HFFc6 (cell line): Measurements from ENCODE around the gene STX16. TPM values are rescaled to one million over a fixed set of nuclear protein-coding genes. Genes with fewer than 3 reads are reported as not detected.
"Not testable (repeated sequence)": the region's sequence is repeated elsewhere in the genome, so short reads cannot be mapped to it uniquely, and the experiment has no call there.

ENCODE experiments used
- DNase-seq: peaks from one replicate; pipeline ENCODE4 v3.0.0-alpha.2; 2018
- H3K27ac Mint-ChIP-seq: 2 replicates; pipeline ENCODE4 v1.8.0; 2020; ENCODE audit warnings: mild to moderate bottlenecking, mixed read lengths
- H3K27me3 Mint-ChIP-seq: 2 replicates; pipeline ENCODE4 v1.8.0; 2021; ENCODE audit warnings: mild to moderate bottlenecking, moderate library complexity, mixed read lengths; ENCODE audit not compliant: insufficient read depth
- H3K36me3 Mint-ChIP-seq: 2 replicates; pipeline ENCODE4 v1.8.0; 2021; ENCODE audit warnings: low read depth, mixed read lengths
- H3K4me1 Mint-ChIP-seq: 2 replicates; pipeline ENCODE4 v1.8.0; 2020; ENCODE audit warnings: low read depth, mixed read lengths
- H3K4me3 Mint-ChIP-seq: 2 replicates; pipeline ENCODE4 v1.8.0; 2020; ENCODE audit warnings: mild to moderate bottlenecking, moderate library complexity, mixed read lengths
- H3K9me3 Mint-ChIP-seq: 2 replicates; pipeline ENCODE4 v1.8.0; 2020; ENCODE audit warnings: mild to moderate bottlenecking, mixed read lengths
- total RNA-seq, 6 experiments: library from RNA; stranded (reverse); fragmentation: NEBNext Ultra II Directional; extraction: Animal tissue kit (Norgen Biotek cat#: 25700); gene quantifications; 2 replicates in 1 of 6; 3 replicates in 5 of 6; pipeline ENCODE4 v1.2.3, GENCODE V29; 2021
- TF ChIP-seq, protein P1 (sequence below): fragments of 200-600 bp; sonication (generic); IDR thresholded peaks from 2 replicates; pipeline ENCODE4 v1.5.0; 2021; ENCODE audit warnings: antibody characterized with exemption, mild to moderate bottlenecking

Gene STX16
- total RNA-seq, 6 experiments from 2014 or later: 44.4 to 51.8 (median 48.3) TPM

DNA sequence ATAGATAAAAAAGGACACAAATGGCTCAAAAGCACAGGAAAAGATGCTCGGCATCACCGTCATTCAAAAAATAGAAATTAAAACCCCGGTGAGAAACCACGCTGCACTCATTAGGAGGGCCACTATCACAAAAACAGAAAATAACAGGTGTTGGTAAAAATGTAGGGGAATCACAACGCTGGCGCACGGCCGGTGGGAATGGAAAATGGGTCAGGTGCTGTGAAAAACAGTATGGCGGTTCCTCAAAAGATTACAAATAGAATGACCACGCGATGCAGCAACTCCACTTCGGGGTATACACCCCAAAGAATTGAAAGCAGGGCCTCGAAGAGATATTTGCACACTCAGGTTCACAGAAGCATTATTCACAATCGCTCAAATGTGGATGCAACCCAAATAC, 69.8 kb downstream of the STX16 start:
- TF ChIP-seq, protein P1, sequence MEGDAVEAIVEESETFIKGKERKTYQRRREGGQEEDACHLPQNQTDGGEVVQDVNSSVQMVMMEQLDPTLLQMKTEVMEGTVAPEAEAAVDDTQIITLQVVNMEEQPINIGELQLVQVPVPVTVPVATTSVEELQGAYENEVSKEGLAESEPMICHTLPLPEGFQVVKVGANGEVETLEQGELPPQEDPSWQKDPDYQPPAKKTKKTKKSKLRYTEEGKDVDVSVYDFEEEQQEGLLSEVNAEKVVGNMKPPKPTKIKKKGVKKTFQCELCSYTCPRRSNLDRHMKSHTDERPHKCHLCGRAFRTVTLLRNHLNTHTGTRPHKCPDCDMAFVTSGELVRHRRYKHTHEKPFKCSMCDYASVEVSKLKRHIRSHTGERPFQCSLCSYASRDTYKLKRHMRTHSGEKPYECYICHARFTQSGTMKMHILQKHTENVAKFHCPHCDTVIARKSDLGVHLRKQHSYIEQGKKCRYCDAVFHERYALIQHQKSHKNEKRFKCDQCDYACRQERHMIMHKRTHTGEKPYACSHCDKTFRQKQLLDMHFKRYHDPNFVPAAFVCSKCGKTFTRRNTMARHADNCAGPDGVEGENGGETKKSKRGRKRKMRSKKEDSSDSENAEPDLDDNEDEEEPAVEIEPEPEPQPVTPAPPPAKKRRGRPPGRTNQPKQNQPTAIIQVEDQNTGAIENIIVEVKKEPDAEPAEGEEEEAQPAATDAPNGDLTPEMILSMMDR: no peak
- Mint-ChIP-seq H3K4me3 (no peak overlapping the region), H3K27me3 (peaks cover 34% of the 10 kb centered on the region), H3K4me1 (no peaks in the 10 kb centered on the region), H3K36me3 (no peaks in the 10 kb centered on the region), H3K9me3 (no peaks in the 10 kb centered on the region), H3K27ac (no peak overlapping the region)
- DNase-seq: no peak

DNA sequence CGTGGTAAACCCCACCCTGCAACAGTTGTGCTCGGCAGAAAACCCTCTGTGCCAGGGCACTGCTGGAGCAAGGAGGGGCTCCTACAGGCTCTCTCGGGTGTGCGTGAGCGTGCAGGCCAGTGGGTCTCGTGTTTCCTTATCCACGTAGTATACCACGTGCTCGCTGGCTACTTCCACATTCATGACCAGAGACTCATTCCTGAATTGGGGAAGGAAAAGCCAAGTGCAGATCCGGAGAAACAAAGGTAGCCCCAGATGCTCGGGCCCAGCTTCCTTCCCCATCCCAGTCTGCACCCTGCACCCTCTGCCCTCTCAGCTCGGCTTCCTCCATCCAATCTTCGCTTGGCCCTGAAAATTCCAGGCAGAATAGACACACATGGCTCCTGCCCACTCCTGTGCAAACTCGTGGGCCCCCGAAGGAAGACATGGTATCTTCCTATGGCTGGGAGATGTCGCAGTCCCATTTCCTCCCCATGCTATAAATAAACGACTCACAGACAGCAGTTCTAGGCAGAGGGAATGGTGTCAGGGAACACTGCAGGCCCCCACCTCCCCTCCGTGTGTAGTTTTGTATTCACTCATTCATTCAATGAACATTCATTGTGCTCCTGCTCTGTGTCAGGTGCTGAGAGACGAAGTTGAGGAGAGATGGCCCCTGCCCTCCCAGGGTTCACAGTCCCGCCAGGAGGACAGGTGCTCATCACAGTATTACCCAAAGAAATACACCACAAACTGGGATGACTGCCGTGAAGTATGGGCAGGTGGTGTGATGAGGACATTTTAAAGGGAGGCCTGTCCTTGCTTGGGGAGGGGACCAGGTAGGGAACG, 71.1 kb downstream of the STX16 start:
- TF ChIP-seq, protein P1: no peak
- Mint-ChIP-seq H3K27ac (no peak overlapping the region), H3K36me3 (no peaks in the 10 kb centered on the region), H3K9me3 (no peaks in the 10 kb centered on the region), H3K27me3 (peaks cover 37% of the 10 kb centered on the region), H3K4me3 (no peak overlapping the region), H3K4me1 (no peaks in the 10 kb centered on the region)
- DNase-seq: no peak

DNA sequence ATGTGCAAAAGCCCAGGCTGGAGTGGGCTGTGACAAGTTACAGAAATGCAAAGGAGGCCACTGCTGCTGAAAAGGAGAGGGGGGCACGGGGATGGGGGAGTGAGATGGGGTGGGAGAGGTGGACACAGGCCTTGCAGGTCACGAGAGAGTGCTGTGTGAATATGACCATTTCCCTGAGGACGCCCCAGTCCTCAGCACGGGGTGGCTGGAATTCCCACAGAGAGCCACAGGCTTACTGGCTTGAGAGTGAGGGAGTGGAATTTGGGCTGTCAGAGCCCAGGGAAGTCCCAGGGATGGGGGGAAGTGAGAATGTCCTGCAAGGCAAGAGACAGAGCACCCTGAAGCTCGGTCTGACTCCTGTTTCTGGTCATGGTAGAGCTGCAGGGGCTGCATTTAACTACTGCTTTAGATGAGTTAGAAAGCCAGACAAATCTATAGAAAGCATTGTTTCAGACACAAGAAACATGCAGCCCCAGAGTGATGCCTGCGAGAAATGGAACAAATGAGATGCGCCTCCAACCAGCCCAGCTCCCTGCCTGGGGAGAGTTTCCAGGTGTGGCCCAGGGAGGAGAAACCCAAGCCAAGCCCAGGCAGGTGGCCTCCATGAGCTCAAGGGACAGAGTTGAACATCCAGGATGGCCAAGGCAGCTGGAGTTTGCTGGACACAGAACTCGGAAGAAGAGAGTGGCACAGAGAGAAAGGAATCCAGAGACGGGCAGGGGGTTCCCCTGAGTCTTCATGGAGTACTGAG, 72.0 kb downstream of the STX16 start:
- Mint-ChIP-seq H3K4me3 (no peak overlapping the region), H3K9me3 (no peaks in the 10 kb centered on the region), H3K36me3 (no peaks in the 10 kb centered on the region), H3K27ac (no peak overlapping the region), H3K27me3 (peaks cover 34% of the 10 kb centered on the region), H3K4me1 (no peaks in the 10 kb centered on the region)
- no peak for DNase-seq
- TF ChIP-seq, protein P1: no peak

DNA sequence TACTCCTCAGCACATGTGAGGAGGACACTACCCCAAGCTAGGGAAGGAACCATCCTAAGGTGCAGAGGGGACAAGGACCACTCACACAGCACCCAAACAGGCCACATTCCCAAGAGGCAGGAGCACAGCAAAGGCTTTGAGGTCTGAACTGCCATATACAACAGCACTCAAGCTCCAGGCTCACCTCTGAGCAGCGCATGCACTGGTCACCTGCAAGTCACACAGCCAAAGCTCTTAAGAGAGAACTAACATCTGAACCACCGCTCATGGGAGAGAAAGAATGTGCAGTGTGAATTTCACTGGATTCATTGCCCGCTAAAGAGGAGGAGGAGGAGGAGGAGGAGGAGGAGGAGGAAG, 72.5 kb downstream of the STX16 start:
- TF ChIP-seq, protein P1: no peak
- Mint-ChIP-seq H3K27ac (no peak overlapping the region), H3K27me3 (peaks cover 34% of the 10 kb centered on the region), H3K36me3 (no peaks in the 10 kb centered on the region), H3K4me3 (no peak overlapping the region), H3K4me1 (no peaks in the 10 kb centered on the region), H3K9me3 (no peaks in the 10 kb centered on the region)
- no peak for DNase-seq

DNA sequence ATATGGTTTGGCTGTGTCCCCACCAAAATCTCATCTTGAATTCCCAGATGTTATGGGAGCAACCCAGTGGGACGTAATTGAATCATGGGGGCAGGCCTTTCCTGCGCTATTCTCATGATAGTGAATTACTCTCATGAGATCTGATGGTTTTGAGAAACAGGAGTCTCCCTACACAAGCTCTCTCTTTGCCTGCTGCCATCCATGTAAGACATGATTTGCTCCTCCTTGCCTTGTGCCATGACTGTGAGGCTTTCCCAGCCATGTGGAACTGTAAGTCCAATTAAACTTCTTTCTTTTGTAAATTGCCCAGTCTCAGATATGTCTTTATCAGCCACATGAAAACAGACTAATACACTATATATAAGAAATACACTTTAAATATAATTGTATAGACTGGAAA, 75.1 kb downstream of the STX16 start:
- H3K27ac Mint-ChIP-seq, H3K36me3 Mint-ChIP-seq, H3K4me1 Mint-ChIP-seq, H3K4me3 Mint-ChIP-seq, H3K9me3 Mint-ChIP-seq, DNase-seq: not testable (repeated sequence)
- H3K27me3 Mint-ChIP-seq: peaks cover 39% of the 10 kb centered on the region

Other genes with a start within 250 kb of the STX16 start
- gene APCDD1L, start 135.9 kb upstream of the STX16 start, total RNA-seq: 10 to 100 TPM; 14.5 to 43.3 (median 34.9) TPM
- 10 to 100 TPM; 12.0 to 17.8 (median 12.6) TPM for gene NPEPL1, start 41.5 kb downstream of the STX16 start, total RNA-seq
- 1 to 10 TPM; 1.0 to 1.5 (median 1.3) TPM for gene GNAS-AS1, start 199.6 kb downstream of the STX16 start, total RNA-seq
- 1,000 to 10,000 TPM in 2 of 6 experiments, 100 to 1,000 TPM in 4; 820 to 1,032 (median 914) TPM for gene GNAS, start 201.4 kb downstream of the STX16 start, total RNA-seq